ENCODE results near the gene ZKSCAN8. TPM values are rescaled to one million over a fixed set of nuclear protein-coding genes. Genes with fewer than 3 reads are reported as not detected.

ZKSCAN8 gene
- total and polyA plus RNA-seq, 2 donors (not counting 3 experiments of a cell fraction or from before 2014, with no cell fraction given), result 9.4 to 19.7 TPM

GRCh38 chr6:28145231-28145630 lies 3.5 kb downstream of the ZKSCAN8 start:
- no peaks in the 10 kb centered on the region for H3K27me3 ChIP-seq (ENCODE audit: control insufficient read depth in 2 of 2, insufficient read depth in 2 of 2, low read length in 2 of 2)
- ChIA-PET CTCF (interaction anchor here (0.5 kb wide), 1 partner anchor 59 kb away, joined by 3 read pairs; no protein-coding TSS in a partner anchor), POLR2A (no interaction called here)
- H3K4me3 ChIP-seq (replicated peaks in 1 of 3; ENCODE audit: insufficient read depth in 1 of 3, low read depth in 1 of 3, low read length in 3 of 3), result no peak overlapping the region
- no peaks in the 10 kb centered on the region for H3K9me3 ChIP-seq (replicated peaks; ENCODE audit: control insufficient read depth, insufficient read depth, low read length)
- dilution Hi-C loops (cut with MboI; ENCODE audit: extremely low pct_ligation_motif_present, low sequenced_read_pairs), result no loop called here
- no peaks in the 10 kb centered on the region for H4K20me1 ChIP-seq (replicated peaks; ENCODE audit: control insufficient read depth, extremely low read depth, insufficient read depth, low read length)
- H3K4me2 ChIP-seq (ENCODE audit: insufficient read depth, low read length), result no peak overlapping the region
- TF ChIP-seq GATA2 (IDR thresholded peaks at IDR 0.05; ENCODE audit: insufficient read depth, insufficient read length, low read depth, low read length) (no peak), POLR2AphosphoS5 (IDR thresholded peaks at IDR 0.05; ENCODE audit: insufficient read depth, low read depth, low read length) (no peak)
- FAIRE-seq (no peak), DNase-seq (ENCODE audit: low read depth, low spot score) (no peak)
- H3K36me3 ChIP-seq (ENCODE audit: control insufficient read depth in 2 of 2, extremely low read depth in 1 of 2, insufficient read depth in 2 of 2, low read length in 2 of 2), result peaks cover 8 to 9% of the 10 kb centered on the region in 2 experiments
- no peaks in the 10 kb centered on the region for H3K9me1 ChIP-seq (replicated peaks; ENCODE audit: control insufficient read depth, extremely low read depth, insufficient read depth, low read length)
- intact Hi-C loops (cut with micrococcal nuclease), result no loop called here
- H3K4me1 ChIP-seq (ENCODE audit: control insufficient read depth, extremely low read depth, insufficient read depth, low read length), result peaks cover 10% of the 10 kb centered on the region
- no peak overlapping the region for H3K27ac ChIP-seq (ENCODE audit: insufficient read depth, low read depth, low read length)
- no peak overlapping the region for H3K9ac ChIP-seq (replicated peaks; ENCODE audit: extremely low read depth, insufficient read depth, low read length)
- no TSS peak for BruUV-seq (replicated peaks)
- no peak overlapping the region for H2AFZ ChIP-seq (ENCODE audit: low read depth, low read length)
- H3K79me2 ChIP-seq (ENCODE audit: control insufficient read depth, insufficient read depth, low read length), result peaks cover 31% of the 10 kb centered on the region

- H3K4me2 ChIP-seq (ENCODE audit: insufficient read depth, low read length), result no peak overlapping the region
- CTCF ChIA-PET, result interaction anchor here (1.4 to 1.7 kb wide), 2 partner anchors 11 to 204 kb away, joined by 5 read pairs; partner anchors contain the start of gene ZKSCAN8
- H2AFZ ChIP-seq (ENCODE audit: low read depth, low read length), result no peak overlapping the region
- intact Hi-C loops (cut with micrococcal nuclease), result no loop called here
- POLR2A ChIA-PET, result interaction anchor here (1.3 to 1.7 kb wide), 2 partner anchors 11 to 204 kb away, joined by 3 to 8 read pairs; partner anchors contain the start of gene ZKSCAN8
- H3K27me3 ChIP-seq (ENCODE audit: control insufficient read depth in 2 of 2, insufficient read depth in 2 of 2, low read length in 2 of 2), result no peaks in the 10 kb centered on the region
- no peak overlapping the region for H3K9ac ChIP-seq (replicated peaks; ENCODE audit: extremely low read depth, insufficient read depth, low read length)
- H3K4me1 ChIP-seq (ENCODE audit: control insufficient read depth, extremely low read depth, insufficient read depth, low read length), result no peaks in the 10 kb centered on the region
- peaks cover 35 to 37% of the 10 kb centered on the region in 2 experiments for H3K36me3 ChIP-seq (ENCODE audit: control insufficient read depth in 2 of 2, extremely low read depth in 1 of 2, insufficient read depth in 2 of 2, low read length in 2 of 2)
- H3K27ac ChIP-seq (ENCODE audit: insufficient read depth, low read depth, low read length), result no peak overlapping the region
- no peak overlapping the region for H3K4me3 ChIP-seq (replicated peaks in 1 of 3; ENCODE audit: insufficient read depth in 1 of 3, low read depth in 1 of 3, low read length in 3 of 3)
- no TSS peak for BruUV-seq (replicated peaks)
- TF ChIP-seq POLR2AphosphoS5 (IDR thresholded peaks at IDR 0.05; ENCODE audit: insufficient read depth, low read depth, low read length), result no peak
- no peak for TF ChIP-seq JUN (IDR thresholded peaks at IDR 0.05; ENCODE audit: borderline replicate concordance, insufficient read depth, insufficient read length, low read depth)
- TF ChIP-seq FOS (IDR thresholded peaks at IDR 0.05; ENCODE audit: borderline replicate concordance, insufficient read depth, low read length), result no peak
- TF ChIP-seq CTCF (IDR thresholded peaks at IDR 0.05; ENCODE audit: extremely low read depth in 1 of 2, insufficient read depth in 1 of 2, low read depth in 1 of 2, low read length in 2 of 2), result no peak
- TF ChIP-seq MYC (IDR thresholded peaks at IDR 0.05; ENCODE audit: low read depth, low read length), result no peak
- no peak for TF ChIP-seq MAX (IDR thresholded peaks at IDR 0.05; ENCODE audit: insufficient read depth, insufficient read length)
- TF ChIP-seq EZH2 (IDR thresholded peaks at IDR 0.05; ENCODE audit: borderline replicate concordance, low read depth, low read length, severe bottlenecking), result no peak
- TF ChIP-seq POLR2A (IDR thresholded peaks at IDR 0.05; ENCODE audit: low read depth, low read length), result no peak
- dilution Hi-C loops (cut with MboI; ENCODE audit: extremely low pct_ligation_motif_present, low sequenced_read_pairs), result no loop called here
- H3K9me3 ChIP-seq (replicated peaks; ENCODE audit: control insufficient read depth, insufficient read depth, low read length), result peaks cover 11% of the 10 kb centered on the region
- no peaks in the 10 kb centered on the region for H3K9me1 ChIP-seq (replicated peaks; ENCODE audit: control insufficient read depth, extremely low read depth, insufficient read depth, low read length)
- no peaks in the 10 kb centered on the region for H3K79me2 ChIP-seq (ENCODE audit: control insufficient read depth, insufficient read depth, low read length)
- H4K20me1 ChIP-seq (replicated peaks; ENCODE audit: control insufficient read depth, extremely low read depth, insufficient read depth, low read length), result no peaks in the 10 kb centered on the region
- no peak for FAIRE-seq
- DNase-seq (ENCODE audit: low read depth, low spot score), result no peak
Measured at GRCh38 chr6:28152531-28152930, 10.8 kb downstream of the ZKSCAN8 start.

Data from endothelial cell of umbilical vein (primary cell).